Neural progenitor cell (in vitro differentiated cells): ENCODE results near the gene TCF19.
"Not testable (repeated sequence)": the region's sequence is repeated elsewhere in the genome, so short reads cannot be mapped to it uniquely, and the experiment has no call there.

ENCODE experiments used
- CTCF ChIP-seq: fragments of 200-600 bp; sonication (generic); IDR thresholded peaks from 2 replicates; pipeline ENCODE4 v1.5.1; 2017; ENCODE audit warnings: antibody characterized with exemption, mild to moderate bottlenecking
- EZH2 ChIP-seq: fragments of 200-600 bp; sonication (generic); IDR thresholded peaks from 2 replicates; pipeline ENCODE4 v1.6.1; 2017; ENCODE audit warnings: antibody characterized with exemption, mild to moderate bottlenecking, moderate library complexity

DNA sequence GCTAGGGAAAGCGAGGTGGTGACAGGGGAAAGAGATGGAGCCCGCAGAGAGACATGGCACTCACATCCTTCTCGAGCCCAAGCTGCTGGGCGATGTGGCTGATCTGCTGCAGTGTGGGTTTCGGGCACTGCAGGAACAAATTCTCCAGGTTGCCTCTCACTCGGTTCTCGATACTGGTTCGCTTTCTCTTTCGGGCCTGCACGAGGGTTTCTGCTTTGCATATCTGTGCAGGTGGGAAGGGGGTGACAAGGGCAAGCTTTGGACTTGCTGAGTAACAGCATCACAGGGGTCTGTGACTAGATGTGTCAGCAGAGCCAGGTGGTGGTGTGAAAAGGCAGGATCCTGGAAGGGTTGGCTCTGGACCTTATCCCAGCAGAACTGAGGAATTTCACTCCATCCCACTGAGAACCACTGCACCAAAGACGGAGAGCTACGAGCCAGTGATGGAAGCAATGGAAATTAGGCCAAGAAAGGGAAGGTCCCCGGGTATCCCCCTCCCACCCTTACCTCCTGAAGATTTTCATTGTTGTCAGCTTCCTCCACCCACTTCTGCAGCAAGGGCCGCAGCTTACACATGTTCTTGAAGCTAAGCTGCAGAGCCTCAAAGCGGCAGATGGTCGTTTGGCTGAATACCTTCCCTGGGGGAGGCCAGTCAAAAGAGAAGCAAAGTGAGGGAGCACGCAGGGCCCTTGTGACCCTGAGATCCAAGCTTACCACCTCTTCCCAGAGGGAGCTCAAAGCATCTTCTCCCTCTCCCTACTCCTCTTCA is 6.9 kb downstream of the TCF19 start:
- not testable (repeated sequence) for TF ChIP-seq EZH2, CTCF
